ENCODE measurements around the gene CAPZA1.

DNA sequence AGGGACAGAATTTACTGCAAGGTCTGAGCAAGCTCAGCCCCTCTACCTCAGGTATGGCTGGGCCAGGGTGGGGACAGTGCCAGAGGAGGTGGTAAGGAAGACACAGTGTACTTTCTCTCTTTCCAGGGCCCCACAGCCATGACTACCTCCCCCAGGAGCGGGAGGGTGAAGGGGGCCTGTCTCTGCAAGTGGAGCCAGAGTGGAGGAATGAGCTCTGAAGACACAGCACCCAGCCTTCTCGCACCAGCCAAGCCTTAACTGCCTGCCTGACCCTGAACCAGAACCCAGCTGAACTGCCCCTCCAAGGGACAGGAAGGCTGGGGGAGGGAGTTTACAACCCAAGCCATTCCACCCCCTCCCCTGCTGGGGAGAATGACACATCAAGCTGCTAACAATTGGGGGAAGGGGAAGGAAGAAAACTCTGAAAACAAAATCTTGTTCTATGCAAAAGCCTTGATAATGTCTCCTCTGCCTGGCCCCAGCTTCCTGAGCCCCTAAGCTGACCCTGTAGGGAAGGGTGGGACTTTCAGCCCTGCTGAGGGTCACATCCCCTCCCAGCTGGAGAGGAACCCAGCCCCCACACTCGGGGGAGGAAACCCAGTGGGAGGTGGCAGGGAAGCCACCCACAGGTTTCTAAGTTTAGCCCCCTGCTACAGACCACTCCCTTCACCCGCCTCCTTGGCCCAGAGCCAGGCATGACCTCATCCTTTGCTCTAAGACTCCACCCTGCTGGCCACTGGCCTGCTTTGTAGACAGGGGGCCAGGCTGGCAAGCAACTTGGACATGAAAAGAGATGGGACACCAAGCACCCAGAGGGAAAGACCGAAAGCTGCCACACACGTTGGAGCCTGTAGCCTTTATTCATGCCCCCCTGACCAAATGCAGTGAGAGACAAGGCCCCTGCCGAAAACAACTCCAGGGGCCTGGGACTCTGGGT lies 80.9 kb downstream of the CAPZA1 start:
- TF ChIP-seq CTCF (IDR thresholded peaks at IDR 0.05; ENCODE audit: low read depth, low read length) (no peak), EZH2phosphoT487 (IDR thresholded peaks at IDR 0.05; ENCODE audit: low read depth) (no peak)

Measured in OCI-LY3 (cell line).